ENCODE data around the gene LMX1B.

The LMX1B gene

DNA sequence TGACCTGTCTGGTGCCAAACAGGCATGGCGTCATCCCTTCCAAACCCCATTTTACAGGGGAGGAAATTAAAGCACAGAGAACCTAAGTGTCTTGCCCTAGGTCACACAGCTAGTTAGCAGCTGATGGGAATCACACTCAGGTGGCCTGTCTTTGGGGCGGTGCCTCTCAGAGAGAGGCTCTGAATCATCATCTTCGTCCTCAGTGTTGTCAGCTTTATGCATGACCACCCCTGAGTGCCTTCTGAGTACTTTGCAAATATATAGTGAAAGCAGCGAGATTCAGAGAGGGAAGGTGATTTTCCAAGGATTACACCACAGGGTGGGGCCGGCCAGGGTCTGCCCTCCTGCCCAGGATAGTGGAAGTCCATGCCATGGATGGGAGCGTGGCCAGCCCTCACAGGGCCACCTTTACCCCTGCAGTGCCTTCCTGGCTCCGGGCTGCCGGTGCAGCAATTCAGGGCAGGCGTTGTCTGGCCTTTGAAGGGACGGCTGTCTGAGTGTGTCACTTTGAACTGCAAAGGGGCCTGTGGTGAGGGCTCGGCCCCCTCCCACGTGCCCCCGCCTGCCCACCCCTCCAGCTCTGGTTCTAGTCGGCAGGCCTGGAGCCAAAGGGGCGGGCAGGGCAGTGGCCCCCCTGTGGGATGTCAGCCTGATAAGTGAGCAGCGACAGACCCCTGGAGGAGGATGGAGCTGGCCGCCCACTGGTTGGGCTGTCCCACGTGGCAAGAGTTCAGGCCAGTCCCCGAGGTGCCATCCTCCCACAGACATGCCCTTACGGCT is 16.9 kb downstream of the LMX1B start:
- in situ Hi-C loops (cut with MboI; ENCODE audit: low sequenced_read_pairs), result no loop called here

DNA sequence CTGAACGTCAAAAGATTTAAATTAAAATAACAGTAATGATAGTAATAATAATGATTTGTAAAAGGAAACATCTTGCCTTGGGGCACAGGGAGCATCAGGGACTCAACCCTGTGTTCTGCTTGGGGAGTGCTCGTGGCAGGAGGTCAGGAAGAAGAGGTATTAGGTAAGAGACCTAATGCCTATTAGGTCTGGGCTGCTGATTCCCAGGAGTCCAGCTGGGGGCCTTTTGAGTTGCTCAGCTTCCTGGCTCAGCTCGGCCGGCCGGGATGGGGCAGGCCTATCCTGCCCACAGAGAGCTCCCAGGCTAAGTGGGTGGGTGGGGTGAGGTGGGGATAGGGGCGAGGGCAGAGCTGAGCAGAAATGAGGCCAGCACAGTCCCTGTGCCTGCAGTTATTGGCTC is 17.5 kb downstream of the LMX1B start:
- in situ Hi-C loops (cut with MboI; ENCODE audit: low sequenced_read_pairs), result no loop called here

DNA sequence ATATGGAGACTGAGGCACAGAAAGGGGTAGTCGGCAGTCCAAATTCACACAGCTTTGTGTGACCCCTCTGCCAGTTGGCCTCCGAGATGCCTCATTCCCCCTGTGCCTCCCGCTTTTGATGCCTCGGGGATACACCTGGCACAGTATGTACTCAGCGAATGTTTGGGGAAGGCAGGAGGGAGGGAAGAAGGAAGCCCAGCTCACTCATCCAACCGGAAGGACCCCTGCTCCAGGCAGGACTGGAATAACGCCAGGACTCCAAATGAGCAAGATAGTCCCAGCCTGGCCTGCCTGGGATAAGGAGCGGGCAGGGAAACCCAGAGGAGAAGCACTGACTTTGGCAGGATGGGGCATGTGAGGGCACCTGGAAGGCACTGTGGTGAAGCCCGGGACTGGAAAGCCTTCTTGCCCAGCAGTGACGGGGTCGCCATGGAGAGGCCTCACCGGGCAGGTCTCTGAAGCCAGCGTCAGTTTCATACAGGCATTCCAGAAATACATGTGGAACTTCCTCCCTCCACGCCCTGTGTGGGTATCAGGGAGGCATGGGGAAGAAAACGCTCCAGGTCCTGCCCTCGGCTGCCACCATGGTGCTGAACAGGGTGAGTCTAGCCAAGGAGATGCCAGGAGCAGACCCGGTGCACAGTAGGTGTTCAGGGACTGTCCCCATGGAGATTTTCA is 20.3 kb downstream of the LMX1B start:
- in situ Hi-C loops (cut with MboI; ENCODE audit: low sequenced_read_pairs), result no loop called here

DNA sequence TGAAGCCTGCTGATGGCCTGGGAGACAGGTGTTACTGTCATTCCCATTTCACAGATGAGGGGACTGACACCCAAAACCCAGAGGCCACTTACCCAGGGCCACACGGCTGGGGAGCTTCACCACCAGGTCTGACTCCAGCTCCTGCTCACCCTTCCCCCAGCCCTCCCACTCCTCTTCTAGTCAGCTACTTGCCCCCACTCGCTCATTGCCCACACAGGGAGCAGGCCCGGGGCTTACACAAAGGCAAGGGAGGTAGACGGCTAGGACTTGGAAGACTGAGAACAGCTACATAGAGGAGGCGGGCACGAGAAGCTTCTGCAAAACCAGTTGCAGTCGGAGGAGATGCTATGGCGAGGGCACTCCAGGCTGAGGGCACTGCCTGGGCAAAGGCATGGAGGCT is 21.3 kb downstream of the LMX1B start:
- in situ Hi-C loops (cut with MboI; ENCODE audit: low sequenced_read_pairs), result no loop called here

DNA sequence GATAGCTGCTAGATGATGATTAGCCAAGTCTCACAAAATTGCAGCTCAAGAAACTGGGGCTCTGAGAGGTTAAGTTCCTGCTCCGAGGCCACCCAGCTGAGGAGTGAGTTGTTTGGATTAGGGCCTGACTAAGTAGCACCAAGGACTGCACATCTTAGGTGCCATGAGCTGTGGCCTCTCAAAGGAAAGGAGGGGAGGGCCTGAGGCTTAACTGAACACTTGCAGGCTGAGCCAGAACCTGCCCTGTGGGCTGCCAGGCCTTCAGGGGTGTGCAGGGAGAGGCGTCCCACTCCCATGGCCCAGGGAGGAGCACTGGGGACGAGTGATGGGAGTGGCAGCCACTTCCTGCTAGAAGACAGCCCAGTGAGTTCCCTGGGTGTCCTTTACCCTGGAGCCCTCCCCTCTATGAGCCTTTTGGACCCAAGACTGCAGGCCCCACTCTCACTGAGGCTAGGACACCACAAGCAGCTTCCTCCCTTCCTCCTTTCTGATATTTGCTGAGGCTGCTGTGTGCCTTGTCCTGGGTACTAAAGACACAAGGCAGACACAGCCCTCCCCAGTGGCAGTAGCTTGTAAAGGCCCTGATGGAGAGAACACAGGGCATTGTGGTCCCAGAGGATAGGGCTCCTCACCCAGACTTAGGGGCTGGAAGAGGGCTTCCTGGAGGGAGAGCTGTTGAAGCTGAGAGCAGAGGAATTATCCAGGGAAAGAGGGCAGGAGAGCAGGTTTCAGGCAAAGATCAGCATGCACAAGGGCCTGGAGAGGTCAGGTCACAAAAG is 22.1 kb downstream of the LMX1B start:
- in situ Hi-C loops (cut with MboI; ENCODE audit: low sequenced_read_pairs), result no loop called here

DNA sequence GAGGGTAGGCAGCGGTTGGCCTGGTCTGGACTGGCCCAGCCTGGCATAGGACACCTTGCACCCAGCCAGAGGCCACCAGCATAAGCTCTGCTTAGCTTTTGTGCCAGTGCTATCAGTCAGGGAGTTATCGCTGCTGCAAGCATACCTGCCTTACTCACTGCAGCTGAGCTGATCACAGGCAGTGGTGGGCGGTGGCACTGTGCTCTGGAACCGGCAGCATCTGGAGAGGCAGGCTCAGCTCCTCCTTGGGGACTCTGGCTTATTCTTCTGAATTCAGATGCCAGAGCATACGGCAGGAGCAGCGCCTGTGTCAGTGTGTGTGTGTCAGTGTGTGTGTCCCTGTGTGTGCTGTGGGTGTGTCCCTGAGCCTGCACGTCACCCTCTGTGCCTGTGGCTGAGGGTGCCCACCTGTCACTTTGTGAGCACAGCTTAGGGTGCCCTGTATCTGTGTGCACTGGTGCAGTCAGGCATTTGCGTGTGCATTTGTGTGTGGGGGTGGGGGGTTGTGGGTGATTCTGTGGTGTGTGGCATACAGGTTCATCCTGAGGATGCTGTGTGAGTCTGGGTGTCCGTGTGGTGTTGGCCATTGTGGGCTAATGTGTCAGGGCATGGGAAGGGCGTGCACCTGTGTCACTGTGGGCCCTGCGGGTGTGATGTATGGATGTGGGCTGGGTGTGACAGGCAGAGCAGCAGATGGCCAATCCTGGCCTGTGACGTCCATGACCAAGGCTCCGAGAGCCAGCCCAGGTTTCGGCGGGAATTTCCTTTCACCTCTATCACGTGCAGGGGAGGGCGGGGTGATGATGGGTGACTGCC is 23.5 kb downstream of the LMX1B start:
- in situ Hi-C loops (cut with MboI; ENCODE audit: low sequenced_read_pairs), result no loop called here

DNA sequence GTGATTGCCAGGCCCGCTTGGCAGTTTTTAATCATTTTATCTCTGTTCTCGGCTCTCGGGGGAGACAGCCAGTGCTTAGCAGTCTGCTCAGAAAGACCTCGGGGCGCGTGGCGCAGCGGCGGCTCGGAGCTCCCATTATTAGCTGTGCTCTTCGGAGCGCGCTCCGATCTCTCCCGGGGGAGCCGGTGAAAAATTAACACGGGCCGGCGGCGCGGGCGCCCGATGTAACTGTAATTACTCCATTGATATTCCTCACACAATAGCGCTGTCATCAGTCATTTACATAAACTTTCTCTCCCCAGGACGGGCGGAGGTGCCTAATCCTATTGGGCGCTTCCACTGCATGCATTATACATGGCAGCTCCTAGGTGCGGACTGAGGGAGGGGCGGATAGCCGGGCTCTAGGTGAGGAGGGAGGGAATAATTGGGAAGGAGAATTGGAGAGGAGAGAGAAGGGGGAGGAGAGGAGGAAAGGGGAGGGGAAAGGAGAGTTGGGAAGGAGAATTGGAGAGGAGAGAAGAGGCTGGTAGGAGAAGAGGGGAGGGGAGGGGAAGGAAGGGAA is 24.9 kb downstream of the LMX1B start:
- in situ Hi-C loops (cut with MboI; ENCODE audit: low sequenced_read_pairs), result no loop called here

DNA sequence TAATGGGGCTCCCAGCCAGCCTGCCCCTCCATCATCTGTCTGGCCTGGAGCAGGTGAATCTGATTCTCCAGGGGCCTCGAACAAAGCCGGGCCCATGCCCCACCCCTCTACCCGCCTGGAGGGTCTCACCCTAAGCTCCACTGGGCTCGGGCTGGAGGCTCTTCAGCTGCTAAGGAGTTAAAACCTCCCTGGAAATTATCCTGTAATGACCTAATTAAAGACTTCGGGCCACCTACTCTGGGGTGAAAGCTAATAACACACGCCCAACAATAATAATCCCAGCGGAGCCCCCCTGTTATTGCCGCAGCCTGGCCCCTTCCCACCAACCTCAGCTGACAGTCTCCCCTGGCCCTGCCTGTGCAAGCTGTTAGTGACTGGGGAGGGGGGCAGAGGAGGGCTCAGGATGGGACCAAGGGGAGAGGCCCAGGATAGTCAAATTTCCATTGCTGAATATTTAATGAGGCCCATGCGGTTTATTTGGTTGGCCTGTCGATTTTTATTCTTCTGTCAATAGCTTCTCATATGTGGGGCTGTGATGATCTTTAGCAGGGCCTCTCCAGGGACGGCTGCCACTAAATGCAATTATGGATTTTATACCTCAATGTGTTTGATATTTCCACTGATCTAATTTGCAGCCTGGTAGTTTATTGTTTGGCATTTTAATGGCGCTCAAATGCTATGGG is 25.7 kb downstream of the LMX1B start:
- in situ Hi-C loops (cut with MboI; ENCODE audit: low sequenced_read_pairs), result no loop called here

DNA sequence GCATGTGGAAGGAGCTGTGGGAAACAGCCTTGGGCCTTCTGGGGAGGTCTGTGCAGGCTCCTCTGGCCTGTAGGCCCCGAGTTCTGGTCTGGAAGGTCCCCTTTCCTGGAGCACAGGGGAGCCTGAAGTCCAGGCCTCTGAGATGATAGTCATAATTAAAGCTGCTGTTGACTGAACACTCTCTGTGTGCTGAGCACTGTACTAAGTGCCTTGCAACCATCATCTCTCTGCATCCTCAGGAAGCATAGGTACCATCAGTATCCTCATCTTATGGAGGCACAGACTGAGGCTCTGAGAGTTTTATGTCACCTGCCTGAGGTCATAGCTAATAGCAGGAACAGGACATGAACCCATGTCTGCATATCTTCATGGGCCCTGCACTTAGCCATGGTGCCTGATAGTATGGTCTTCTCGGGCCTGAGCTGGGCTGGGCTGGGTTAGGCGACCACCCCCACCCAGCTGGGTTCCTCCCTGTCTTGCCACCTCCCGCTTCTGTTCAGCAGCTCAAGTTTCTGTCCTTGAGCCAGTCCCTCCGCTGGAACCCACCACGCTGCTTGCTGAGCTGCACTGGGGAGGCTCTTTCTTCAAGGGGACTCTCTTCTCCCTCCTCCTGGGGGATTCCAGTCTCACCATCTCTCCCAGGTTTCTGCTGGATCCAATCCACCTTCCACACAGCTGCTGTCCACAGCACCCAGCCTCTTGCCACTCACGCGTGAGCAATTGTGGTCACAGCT is 27.6 kb downstream of the LMX1B start:
- in situ Hi-C loops (cut with MboI; ENCODE audit: low sequenced_read_pairs), result no loop called here

DNA sequence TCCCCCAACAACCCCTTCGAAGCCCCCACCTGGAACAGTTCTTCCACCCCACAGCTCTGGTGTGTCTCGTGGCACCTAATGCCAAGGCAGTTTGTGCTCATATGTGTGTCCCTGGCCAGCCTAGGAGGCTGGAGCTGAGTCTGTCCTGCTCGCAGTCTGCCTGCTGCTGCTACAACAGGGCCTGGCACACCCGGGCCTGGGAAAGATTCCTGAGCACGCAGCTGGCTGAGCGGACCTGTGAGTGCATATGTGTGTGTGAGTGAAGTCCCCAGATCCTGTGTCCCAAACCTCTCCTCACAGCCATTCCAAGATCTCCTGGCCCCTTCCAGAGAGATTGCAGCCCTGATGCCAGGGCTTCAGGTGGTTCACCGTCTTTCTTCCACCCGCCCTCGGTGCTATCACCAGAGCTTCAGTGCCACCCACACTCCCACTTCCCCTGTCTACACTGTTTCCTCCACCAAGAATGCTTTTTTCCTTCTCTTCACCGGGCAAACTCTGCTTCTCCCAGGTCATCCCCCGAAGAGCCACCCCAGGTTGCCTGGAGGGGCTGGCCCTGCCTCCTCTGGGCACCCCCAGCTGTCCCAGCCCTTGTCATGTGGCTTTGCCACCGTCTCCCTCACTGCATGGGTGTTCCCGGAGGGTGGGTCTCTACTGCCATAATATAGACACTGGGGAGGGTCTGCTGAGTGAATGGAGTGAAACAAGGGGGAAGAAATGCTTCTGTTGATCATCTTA is 28.4 kb downstream of the LMX1B start:
- in situ Hi-C loops (cut with MboI; ENCODE audit: low sequenced_read_pairs), result no loop called here

DNA sequence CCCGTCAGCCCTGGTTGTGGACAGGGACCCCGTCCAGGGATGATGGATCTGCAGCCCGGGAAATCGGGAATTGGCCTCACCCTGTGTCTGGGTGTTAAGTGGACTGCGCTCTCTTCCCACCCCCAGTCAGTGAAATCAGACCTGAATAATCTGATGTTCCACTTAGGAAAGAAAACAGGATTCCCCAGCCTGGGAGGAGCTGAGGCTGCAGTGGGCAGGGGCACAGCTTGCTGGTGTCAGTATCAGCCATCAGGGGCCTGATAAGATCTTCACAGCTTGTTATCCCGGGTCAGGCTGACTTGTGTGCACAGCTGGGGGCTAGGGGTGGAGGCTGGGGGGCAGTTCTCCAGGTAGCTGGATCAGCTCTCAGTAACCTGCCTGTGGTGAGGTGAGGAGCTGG is 29.1 kb downstream of the LMX1B start:
- in situ Hi-C loops (cut with MboI; ENCODE audit: low sequenced_read_pairs), result no loop called here

DNA sequence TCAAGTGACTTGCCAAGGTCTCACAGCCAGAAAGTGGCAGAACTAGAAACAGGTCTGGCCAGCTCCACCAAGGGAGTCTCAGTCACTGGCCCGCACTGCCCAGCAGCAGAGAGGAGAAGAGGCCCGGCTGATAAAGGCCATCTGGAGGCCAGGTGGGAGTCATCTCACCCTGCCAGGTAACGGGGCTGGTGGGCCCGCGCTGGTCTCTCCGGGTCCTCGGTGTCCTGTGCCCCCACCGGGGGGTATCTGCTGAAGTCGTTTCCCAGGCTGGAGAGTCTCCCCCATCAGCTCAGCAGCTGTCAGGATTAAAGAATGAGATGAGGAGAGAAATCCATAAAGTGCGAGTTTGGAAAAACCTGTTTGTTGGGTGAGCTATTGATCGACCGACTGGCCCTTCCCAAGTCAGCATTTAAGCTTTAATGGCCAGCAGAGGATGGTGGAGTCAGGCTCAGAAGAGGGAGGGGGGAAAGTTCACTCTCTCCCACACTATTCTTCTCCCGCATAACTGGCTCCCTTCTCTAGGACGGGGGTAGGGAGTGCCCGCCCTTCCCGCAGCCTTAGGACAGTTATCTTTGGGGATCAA is 30.3 kb downstream of the LMX1B start:
- in situ Hi-C loops (cut with MboI; ENCODE audit: low sequenced_read_pairs), result no loop called here

DNA sequence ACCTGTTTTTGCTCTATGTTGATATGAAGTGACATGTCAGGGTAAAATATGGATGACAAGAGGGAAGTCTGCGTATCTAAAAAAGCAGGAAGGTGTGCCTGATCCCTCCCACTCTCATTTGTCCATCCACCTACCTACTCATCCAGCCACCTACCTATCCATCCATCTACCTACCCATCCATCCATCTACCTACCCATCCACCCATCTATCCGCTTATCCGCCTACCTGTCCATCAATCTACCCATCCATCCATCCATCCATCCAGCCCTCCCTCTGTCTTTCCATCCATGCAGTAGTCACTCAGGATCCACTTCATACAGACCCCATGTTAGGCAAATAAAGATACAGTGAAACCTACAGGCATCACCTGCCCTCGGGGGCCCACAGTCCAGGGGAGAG is 32.4 kb downstream of the LMX1B start:
- in situ Hi-C loops (cut with MboI; ENCODE audit: low sequenced_read_pairs), result no loop called here

DNA sequence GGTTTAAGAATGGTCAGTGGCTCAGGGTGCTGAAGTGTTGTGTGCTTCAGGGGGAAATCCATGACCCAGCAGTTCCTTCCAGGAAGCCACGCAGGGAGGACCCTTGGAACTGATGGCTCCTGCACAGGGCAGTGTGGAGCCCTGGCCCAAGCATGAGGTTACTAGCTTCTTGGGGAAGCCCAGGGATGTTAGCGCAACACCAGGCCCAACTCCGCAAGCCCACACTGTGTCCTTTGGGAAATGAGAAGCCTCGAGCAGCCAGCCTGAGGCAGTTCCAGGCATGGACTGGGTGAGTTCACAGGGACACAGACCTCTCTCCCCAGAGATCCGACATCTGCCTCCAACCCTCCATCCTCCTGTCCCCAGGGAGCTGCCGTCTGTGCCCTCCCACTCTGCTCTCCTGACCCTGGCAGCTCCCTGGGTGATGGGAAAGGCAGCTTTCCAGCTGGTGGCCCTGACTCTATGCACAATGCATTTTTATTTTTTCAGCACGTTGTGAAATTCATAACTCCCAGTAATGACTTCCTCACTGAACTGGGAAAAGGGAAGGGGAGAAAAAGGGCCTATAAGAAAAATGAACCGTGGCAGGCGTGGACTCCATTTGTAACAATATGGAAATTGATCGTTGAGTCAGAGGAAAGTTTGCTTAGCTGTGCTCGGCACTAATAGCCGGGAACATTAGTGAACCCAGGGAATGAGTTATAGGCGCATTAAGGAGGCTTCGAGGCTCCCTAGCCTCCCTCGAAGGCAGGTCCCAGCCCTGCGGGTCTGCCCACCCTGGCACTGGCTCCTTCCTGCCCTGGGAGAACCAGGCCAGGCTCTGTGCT is 34.1 kb downstream of the LMX1B start:
- in situ Hi-C loops (cut with MboI; ENCODE audit: low sequenced_read_pairs), result no loop called here

DNA sequence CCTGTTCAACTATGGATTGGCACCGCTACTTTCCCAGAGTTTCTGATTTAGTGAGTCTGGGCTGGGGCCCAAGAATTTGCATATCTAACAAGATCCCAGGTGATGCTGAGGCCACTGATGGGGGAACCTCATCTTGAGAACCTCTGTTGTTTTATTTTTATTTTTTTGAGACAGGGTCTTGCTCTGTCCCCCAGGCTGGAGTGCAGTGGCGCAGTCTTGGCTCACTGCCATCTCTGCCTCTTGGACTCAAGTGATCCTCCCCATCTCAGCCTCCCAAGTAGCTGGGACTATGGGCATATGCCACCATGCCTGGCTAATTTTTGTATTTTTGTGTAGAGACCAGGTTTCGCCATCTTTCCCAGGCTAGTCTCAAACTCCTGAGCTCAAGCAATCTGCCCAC is 35.7 kb downstream of the LMX1B start:
- in situ Hi-C loops (cut with MboI; ENCODE audit: low sequenced_read_pairs), result no loop called here

DNA sequence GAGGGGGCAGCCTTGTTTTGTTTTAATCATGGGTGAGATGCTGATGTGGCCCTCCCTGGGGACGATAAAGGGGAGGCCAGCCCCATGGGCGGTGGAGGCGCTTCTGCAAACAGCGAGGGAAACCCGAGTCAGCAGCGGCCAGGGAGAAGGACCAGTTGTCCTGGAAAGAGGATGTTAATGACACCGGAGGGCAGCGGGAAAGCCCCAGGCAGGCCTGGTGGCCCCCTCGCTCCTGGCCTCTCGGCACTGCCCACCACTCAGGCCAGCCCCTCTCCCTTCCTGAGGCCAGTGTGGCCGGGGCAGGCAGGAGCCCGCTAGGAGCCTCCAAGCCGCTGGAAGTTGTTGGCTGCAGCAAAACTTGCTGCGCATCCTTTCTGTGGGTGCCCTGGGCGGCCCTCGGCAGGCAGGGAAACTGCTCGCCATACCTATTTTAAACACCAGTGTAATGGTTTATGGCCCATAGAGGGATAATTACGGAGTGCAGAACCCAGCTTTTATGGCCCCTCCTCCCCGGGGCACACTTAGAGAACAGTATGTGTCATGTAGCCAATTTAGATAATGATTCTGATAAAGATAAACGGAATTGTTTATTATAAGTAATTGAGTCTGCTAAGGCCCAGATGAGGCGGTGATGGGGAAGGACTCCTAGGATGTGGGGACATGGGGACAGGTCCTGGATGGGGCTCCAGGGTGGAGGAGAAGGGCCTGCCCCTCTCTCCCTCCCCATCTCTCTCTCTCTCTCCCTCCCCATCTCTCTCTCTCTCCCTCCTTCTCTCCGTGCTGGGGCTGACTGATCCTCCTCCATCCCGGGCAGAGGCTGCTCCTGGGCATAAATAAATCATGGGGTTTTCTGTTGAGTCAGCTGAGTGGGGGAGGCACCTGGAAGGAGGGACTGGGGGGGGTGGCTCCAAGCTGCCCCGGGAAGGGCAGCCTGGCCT is 36.9 kb downstream of the LMX1B start:
- in situ Hi-C loops (cut with MboI; ENCODE audit: low sequenced_read_pairs), result no loop called here

Measured in HL-60/S4 treated with retinoic acid at 250 ng/mL for 4 days and 3 days (cell line).